Testis (tissue), 2 donors: Measurements from ENCODE around the gene CUEDC1.

ENCODE experiments used
- CTCF ChIP-seq, 3 experiments: fragments of 450-650 bp in 2 of 3; fragments of 200-600 bp in 1 of 3; sonication (generic) in 1 of 3; IDR thresholded peaks; one replicate each; pipeline ENCODE4 v1.5.1; 2016 to 2019; ENCODE audit warnings: antibody characterized with exemption in 3 of 3, mild to moderate bottlenecking in 2 of 3, moderate library complexity in 1 of 3
- POLR2A ChIP-seq: fragments of 450-650 bp; IDR thresholded peaks from one replicate; pipeline ENCODE4 v1.6.1; 2017; ENCODE audit warnings: antibody characterized with exemption, mild to moderate bottlenecking, moderate library complexity

- TF ChIP-seq CTCF (IDR thresholded peaks at IDR 0.05), result no peak
- TF ChIP-seq POLR2A, result no peak
Measured at GRCh38 chr17:57874434-57875289, 80.5 kb downstream of the CUEDC1 start.
